HG03432 (cell line): ENCODE measurements around the gene SLC6A3.
A peak's percentile ranks its signal among the peaks of the same experiment; 100 is the strongest.

ENCODE experiments used
- ATAC-seq: cut with Tn5 transposase; IDR thresholded peaks from one replicate; pipeline ENCODE4 v1.9.1; 2021; ENCODE audit warnings: mild to moderate bottlenecking, moderate library complexity; ENCODE audit not compliant: unreplicated experiment

SLC6A3 gene

DNA sequence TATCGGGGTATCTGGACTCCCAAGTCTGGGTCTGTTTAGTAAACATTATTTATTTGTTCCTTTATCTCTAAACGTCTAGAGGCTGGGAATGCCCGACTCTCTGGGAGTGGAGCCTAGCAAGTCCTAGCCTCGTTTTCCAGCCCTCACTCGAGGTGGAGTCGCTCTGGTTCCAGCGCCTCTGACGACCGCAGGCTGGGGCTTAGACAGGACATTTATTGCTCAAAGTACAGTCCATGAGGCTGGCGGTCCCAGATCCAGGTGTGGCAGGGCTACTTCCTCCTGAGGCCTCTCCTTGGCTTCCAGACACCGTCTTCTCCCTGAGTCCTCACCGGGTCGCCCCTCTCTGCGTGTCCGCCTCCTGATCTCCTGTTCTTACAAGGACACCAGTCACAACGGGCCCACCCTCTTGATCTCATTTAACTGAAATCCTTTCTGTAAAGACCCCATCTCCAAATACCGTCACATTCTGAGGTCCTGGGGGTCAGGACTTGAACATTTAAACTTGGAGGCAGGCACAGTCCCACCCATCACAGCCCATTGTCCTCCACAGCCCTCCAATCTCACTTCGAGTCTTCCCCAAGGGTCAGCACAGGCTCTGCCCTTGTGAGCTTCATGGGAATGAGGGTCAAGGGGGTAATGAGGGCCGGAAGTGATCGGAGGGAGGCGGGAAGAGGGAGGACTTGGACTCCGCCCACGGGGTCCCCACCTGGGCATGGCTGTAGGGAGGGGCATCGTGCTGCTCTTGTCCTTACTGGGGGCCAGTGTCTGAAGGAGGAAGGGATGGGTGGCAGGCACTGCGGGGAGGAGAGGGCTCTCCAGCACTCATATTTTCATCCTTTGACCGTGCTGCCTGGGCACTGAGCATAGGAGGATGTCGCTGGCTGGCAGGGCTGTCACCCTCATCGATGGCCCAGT, 88.1 kb downstream of the SLC6A3 start:
- no peak for ATAC-seq

DNA sequence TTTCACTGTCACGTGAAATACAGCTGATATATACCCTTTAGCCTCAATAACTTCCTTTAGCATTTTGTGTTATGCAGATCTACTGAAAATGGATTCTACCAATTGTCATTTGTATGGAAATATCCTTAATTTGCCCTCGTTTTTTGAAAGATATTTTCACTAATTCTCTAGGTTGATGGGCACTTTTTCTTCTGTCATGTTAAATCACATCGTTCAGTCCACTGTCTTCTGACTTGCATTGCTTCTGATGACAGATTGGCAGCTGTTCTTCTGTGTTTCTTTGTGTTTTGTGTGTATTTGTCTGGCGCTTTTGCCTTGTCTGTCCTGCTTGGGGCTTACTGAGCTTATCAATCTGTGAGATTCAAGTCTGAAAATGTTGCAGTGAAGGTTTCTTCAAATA, 90.7 kb downstream of the SLC6A3 start:
- ATAC-seq: no peak

DNA sequence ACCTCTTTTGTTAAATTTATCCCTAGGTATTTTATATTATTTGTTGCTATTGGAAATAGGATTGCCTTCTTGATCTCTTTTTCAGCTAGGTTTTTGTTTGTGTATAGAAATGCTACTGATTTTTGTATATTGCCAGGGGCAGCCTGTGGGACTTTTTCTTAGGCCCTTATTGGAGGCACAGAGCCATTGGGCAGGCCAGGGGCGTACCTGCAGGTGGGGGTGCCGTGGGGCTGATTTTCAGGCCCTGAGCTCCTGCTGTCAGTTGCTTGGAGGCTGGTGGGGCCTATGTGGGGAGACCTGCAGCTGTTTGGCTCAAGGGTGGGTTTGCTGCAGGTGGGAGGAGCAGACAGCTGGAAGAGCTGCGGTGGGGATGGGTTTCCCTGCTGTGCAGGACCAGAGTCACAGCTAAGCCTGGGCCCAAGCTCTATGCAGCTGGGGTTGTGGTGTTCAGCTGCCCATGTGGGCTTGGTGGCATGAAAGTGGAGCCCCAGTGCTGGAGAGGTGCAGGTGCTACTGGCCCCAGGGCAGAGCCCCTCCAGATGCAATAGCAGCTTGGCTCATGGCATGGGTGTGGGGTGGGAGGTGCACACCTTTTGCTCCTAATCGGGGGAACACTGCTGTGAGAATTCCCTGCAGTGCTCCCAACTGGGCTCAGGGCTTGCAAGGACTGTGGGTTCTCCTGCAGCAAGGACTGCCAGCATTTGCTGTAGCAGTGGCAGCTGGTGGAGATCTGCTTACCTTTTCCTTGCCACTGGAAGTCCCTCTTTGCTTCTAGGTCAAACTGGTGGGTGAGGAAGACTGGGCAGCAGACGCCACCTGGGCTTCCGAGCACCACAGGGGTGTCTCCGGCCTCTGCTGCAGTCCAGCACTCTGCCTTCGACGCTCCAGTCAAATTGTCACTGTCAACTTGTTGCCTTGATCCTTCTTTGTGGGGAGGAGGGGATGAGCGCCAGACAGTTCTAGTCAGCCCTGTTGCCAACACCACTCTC, 92.7 kb downstream of the SLC6A3 start:
- ATAC-seq: no peak

DNA sequence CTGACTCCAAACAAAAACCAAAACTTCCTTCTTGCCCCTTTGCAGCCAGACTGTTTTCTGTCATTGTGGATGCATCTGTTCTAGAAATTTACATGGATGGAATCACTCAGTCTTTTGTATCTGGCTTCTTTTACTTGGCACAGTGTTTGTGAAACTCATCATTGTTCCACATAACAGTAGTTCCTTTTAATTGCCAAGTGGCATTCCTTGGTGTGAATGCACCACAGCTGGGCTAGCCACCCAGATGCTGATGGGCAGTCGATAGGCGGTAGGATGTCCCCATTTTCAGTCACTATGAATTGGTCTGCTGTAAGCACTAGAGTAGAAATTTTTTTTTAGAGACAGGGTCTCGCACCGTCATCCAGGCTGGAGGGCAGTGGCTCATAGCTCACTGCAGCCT, 94.1 kb downstream of the SLC6A3 start:
- ATAC-seq: no peak

DNA sequence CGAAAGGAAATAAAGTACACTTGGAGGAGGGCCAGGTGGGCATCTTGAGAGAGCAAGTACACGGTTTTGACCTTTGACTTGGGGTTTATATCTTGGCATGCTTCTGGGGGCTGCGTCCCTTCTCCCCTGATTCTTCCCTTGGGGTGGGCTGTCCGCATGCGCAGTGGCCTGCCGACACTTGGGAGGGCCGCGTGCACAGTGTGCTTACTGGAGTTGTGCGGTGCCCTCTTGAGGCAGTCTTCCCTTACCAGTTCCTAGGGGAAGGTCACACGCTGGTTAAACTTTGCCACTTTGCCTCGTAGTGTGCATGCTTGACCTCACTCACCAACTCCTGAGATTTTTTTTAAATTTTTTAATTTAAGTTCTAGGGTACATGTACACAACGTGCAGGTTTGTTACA, 96.0 kb downstream of the SLC6A3 start:
- ATAC-seq: no peak

DNA sequence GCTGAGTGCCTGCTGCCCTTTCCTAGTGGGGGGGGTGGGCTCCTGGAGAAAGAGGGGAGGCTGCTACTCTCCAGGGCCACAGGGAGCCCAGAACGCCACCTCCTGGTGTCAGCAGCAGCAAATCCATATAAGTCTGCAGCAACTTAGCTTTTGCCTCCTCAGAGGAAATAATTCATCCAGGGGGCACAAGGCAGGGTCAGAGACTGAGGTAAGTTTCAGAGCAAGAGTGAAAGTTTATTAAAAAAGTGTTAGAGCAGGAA, 96.3 kb downstream of the SLC6A3 start:
- ATAC-seq: no peak

DNA sequence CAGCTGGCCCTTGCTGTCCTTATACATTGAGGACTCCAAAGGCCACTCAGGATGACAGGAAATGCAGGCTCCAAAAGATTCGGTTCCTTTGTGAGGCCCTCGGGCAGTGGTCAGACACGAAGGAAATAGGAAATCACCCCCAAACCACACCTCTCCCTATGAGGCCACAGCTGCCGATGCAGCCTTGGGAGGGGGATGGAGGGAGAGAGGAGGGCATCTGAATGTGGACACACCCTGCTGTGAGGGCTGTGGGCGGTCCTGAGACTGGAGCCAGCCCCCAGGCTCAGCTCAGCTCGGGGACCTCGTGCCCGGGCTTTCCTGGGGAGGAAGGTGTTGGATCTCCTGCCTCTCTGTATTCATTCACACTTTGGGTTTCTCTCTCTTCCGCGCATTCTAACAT, 97.7 kb downstream of the SLC6A3 start:
- no peak for ATAC-seq

DNA sequence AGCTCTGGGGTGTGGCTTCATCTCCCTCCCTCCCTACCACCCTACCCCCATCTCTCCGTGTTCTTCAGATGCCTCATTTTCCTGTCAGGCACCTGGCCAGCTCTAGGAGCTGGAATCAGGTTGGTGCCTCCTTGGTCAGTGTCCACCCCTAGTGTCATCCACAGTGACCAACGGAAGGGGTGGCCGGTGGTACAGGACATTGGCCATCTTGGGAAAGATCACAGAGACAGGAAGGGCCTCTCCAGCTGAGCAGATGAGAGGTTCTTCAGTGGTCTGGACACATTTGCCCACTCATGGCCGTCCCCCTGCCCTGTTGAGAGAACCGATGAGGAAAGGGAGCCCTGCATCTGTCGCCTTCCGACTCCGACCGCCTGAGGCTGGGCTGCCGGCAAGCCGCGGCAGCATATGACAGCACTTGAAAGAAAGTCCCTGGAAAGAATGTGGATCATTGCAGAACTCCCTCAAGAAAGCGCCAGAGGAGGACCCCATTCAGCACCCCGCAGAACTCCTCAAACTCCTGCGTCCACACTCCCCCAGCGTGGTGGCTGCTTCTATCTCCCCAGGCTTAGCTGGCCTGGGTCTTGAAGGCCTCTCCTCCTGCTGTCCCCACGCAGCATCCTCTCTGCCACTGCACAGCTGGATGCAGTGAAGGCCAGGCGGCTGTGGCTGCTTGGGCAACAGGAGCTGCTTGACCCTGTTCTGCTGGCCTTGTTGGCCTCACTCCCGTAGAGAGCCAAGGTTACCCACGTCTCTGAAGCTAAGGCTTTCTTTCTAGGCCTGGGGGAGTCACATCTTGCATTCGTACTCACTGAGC, 98.4 kb downstream of the SLC6A3 start:
- no peak for ATAC-seq

DNA sequence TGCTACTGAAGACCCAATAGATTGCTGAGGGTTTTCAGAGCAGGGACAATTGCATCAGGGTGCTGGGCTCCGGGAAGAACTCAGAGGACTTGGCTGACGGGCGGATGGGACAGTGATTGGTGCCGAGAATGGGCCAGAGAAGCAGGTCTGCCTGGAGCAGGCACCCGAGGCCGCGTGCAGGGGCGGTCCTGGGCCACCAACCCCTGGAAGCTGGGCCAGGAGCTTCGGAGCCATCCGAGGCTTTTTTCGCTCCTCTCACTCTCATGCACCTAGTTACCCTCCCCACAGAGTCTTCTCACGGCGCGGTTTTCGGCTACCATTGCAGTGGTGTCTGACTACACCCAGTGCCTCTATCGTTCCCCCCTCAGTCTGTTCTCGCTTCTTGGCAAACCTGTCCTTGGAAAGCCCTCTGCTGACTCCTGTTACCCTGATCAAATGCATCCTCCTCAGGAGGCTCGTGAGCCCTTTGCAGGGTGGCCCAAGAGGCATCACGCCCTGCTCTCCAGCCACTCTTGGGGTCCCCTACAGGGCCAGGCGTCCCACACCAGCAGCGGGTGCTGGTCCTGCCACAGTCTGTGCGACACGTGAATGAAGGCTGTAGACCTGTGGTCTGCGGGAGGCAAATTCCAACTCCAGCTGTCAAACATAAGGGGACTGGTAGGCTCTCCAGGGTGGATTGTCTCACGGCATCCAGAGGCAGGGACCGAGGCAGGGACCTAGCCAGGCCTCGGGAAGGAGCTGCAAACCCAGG, 99.2 kb downstream of the SLC6A3 start:
- ATAC-seq: no peak

DNA sequence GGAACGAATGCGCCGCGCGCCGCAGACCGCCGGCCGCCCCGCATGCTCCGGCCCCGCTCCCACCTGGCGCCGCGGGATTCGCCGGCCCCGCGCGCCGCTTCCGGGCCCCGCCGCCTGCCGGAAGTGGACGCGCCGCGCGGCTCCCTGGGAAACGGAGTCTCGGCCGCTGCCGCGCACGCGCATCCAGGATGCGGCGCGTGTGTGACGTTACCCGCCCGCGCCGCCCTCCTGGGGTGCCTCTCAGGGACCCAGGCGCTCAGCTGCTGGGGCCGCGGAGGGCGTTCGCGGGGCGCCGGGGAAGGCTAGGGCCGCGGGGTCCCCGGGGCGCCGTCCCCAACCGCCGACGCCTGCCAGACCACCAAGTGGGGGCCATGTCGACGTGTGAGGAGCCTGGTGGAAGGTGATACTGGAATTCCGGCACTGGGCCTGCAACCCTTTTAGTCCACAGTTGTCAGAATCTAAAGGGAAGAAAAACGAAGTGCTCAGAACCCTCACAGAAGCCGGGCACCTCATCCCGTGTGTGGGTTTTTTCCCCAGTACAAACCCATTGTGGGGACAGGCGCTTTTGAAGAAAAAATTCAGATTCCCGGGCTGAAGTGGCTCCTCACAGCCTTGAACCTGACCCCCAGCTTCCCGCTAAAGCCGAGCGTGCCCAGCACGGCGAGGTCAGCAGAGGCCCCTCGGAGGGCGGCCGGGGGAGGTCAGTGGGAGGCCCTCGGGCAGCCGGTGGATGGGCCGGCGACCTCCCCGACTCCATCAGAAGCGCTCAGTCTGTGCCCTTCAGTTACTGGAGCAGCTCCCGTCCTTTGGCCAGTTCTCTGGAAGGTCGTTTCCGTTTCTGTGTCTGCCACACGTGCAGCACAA, 100.0 kb downstream of the SLC6A3 start, which contains the start of gene CLPTM1L:
Gene CLPTM1L, minus strand, starts transcription at position 125 of the 864 bp plus-strand sequence. CDS start 258 bp downstream, outside the sequence.
- peak; percentile 81 for ATAC-seq

DNA sequence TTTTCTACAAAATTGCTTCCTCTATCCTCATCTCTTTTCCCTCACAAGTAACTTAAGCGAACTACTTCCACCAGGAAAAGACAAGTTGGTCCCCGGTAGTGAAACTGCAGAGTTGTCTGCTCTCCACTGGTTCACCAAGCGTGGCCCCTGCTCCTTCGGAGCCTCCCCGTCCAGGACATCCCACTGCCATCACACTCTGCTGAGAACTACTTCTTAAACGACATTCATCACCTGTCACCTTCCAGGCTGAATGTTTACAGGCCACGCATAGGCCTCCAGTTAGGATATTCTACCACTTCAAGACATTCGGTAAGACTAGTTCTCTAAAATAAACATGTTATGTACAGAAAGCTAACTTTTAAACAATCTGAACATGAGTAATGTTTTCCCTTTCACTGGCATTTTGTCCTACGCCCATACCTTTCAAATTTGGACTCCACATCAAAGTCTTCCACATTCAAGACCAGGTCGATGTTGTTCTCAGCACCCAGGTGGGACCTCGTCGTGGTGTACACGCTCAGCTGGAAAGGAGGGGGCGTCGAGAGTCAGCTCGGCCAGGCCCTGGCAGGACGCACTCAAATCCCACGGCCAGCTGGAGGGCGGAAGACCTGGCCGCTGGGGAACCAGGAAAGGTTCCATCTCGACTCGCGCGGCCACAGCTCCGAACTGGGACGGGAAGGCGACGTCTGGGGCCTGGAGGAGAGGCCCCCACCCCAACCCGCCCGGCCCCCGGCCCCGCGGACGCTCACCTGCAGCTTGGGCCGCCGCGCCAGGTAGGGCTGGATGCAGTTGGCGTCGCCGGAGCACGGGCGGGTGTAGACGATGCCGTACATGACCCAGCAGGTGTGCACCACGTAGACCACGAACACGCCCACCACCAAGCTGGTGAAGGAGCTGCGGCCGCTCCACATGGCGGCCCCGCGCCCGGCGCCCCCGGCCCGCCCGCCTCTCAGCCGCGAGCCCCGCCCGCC, 101.0 kb downstream of the SLC6A3 start:
- ATAC-seq: peak; percentile 23

DNA sequence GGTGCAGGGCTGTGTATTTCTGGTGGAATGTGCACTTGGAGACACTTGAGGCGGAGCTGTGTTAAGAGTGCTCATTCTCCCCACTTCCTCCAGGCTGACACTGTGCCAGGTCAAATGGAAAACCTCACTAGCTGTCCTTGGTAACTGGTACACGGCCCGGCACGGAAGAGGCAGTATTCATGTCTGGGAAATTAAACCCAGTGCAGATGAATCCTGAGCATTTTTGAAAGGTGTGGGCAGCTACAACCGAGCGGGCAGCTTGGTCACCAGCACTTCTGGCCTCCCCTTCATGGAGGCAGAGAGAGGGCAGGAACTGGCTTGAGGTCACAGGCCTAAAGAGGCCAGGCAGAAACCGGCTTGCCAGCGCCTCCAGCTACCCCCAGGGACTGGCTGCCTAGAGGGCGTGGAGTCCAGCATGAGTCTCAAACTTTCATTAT, 101.9 kb downstream of the SLC6A3 start:
- no peak for ATAC-seq
